Measurements from ENCODE around the gene HLCS.

HLCS gene

DNA sequence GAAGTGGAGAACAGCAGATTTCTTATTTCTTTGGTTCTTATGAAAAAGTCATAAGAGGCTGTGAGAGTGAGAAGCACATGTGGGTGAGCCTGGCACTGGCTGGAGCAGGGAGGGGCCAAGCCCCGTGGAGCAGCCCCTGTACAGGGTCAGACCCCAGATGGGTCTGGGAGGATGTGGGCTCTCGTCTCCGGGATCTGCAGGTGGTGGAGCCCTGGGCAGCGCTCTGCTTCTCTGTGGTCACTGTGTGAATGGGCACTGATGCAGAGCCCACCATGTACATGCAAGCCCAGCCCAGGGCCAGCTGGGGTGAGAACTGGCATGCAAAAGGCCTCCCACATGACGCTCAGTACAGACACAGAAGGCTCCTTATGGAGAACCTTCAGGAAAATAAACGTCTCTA is 200.0 kb downstream of the HLCS start:
- no peak for DNase-seq

DNA sequence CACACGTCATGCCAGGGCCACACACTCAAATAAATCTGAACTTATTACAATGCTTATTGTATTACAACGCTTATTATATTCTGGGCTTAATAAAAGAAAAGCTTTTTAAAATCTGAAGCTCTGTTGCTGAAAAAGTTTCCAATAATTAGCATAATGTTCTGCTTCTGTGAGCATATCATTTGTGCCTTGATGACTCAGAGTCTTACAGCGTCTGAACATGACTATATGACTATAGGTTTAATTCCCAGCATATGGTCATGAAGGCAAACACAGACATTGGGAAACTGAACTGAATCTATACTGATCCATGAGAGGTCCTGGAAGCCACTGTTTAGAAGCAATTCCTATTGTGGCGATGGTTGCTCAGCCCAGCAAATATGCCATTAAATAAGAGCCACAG is 201.2 kb downstream of the HLCS start:
- no peak for DNase-seq

DNA sequence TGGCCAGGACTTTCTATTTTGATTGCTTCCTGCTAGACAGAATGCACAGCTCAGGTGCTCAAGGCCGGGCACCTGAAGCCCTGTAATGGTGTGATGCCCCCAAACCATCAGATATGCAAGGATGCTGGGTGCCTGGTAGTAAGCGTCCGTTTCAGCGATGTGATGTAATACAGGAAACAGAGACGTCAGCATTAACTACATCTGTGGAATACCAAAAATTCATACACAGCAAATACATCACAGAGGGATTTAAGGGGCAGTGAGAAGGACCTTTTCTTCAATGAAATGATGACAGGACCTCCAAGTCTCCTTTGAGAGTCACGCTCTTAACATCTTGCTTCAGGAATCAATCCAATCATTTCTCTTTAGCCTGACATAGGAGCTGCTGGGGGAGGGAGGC is 203.2 kb downstream of the HLCS start:
- DNase-seq = no peak

- DNase-seq = no peak
These were observed 203.8 kb downstream of the HLCS start for GRCh38 chr21:36762642-36763041.

GRCh38 chr21:36761685-36762084 is 204.8 kb downstream of the HLCS start:
- no peak for DNase-seq

GRCh38 chr21:36759348-36760083 is 207.0 kb downstream of the HLCS start:
- no peak for DNase-seq

DNA sequence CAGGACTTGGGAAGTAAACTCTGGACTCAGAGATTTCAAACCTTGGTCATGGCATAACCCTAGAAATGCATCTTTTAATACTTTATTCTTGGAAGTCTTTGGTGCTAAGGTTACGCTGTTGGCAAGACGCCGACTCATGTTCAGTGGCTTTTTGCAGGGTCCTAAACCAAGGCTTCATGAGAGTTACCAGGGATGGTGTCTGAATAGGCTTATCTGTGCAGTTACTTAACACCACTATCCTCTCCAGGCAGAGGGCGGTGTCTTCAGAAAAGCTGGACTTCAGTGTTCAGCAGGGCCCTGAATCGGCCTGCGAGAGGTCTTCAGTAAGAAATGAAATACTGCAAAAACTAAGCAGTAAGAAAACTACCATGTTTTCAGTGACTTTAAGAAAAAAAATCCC is 209.3 kb downstream of the HLCS start:
- DNase-seq = no peak

DNA sequence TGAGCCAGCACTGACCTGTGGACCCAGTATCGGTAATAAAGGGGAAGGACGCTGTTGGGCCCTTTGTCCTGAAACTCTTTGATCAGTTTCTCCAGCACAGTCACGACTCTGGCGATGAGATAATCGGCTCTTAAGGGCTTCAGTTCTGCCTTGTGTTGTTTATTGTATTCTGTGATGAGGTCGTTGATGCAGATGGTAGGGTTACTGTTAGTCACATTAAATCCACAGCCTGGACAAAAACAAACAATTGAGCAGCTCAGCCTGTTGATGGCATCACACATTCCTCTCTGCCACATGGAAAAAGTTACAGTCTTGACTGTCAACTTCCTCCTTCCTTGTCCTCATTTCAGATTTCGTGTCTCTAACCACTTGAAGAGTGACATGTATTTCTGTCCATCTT is 209.9 kb downstream of the HLCS start:
- no peak for DNase-seq

- no peak for DNase-seq
These were observed 212.1 kb downstream of the HLCS start for GRCh38 chr21:36754241-36754898.

- DNase-seq = no peak
These were observed 212.9 kb downstream of the HLCS start for GRCh38 chr21:36753556-36753955.

- no peak for DNase-seq
These were observed 215.1 kb downstream of the HLCS start for GRCh38 chr21:36751383-36751782.

DNA sequence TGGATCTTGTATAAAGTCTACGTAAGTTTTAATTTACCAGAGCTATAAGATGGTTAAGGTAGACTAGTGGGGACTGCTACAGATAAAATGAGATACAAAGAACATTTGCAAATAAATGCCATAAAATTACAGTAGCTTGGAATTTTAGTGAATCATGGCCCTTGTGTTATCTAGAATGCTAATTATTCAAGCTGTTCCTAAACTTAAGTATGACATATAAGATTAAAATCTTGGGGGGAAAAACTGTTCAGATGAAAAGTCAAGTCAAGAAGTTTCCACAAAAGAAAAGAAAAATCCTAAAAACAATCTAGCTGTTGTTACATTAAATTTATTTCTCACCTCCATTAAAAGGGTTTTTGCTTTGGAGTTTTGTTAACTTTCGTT is 215.9 kb downstream of the HLCS start:
- DNase-seq = no peak

DNA sequence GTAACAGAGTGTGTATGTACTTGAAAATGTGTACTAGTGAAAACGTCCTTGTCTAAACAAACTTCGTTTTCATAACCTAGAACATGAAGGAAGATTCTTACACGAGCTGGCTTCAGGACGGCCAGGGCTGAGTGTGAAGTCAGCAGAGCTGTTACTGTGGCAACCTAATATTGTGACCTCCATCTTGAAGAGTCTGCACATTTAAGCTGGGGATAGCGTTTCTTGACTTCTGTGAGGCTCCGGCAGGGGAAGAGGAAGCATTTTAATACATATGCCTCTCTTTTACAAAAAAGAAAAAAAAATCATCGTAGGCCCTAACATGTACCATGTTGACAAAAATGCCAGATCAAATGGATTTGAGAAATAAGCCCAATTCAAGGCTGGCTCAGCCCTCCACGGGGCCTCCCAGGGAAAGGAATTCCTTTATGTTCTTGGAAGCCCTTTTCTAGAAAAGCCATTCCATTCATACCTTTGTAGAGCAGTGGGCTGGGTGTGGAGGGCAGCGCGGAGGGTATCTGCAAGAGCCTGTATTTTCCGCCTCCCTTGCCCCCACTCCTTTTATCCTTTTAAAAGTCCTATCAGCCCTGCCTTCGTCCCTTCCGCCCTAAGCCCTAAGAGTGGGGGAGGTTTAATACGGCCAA is 216.4 kb downstream of the HLCS start:
- no peak for DNase-seq

DNA sequence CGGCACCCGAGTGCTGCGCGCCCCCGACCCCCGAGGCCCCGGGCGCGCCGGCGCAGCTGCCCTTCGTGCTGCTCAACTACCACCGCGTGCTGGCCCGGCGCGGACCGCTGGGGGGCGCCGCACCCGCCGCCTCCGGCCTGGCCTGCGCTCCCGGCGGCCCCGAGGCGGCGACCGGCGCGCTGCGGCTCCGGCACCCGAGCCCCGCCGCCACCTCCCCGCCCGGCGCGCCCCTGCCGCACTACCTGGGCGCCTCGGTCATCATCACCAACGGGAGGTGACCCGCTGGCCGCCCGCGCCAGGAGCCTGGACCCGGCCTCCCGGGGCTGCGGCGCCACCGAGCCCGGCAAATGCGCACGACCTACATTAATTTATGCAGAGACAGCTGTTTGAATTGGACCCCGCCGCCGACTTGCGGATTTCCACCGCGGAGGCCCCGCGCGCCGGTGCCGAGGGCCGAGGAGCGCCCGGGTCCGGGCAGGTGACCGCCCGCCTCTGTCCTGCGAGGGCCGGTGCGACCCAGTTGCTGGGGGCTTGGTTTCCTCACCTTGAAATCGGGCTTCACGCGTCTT is 218.6 kb downstream of the HLCS start:
- DNase-seq = peak in 1 of 2 experiments; percentile 1

DNA sequence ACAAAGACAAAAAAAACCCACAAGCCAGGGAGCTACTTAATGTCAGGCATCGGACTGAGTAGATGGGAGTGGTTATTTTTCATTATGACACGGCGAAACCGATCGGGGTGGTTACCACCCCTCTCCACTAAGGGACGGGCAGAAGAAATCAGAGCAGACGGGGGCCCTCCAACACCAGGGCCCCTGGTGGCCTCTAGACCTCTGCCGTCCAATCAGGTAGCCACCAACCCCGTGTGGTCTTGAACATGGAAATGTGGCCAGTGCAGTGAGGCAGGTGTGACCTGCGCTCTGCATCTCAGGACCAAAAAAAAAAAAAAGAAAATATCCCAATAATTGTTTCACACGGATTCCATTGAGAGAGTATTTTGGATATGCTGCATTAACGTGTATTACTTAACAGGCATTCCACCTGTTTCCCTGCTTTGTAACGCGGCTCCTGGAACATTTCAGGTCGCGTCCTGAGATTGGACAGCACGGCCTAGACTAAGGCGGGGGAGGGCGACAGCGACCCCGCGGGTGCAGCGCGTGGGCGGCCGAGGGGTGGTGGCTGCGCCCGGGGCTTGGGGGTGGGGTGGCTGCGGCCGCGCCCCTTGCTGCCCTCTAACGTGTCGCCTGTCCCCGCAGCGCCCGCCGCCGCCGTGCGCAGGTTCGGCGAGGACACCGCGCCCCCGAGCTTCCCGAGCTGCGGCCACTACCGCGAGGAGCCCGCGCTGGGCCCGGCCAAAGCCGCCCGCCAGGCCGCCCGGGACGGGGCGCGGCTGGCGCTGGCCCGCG is 219.2 kb downstream of the HLCS start:
- DNase-seq = no peak

DNA sequence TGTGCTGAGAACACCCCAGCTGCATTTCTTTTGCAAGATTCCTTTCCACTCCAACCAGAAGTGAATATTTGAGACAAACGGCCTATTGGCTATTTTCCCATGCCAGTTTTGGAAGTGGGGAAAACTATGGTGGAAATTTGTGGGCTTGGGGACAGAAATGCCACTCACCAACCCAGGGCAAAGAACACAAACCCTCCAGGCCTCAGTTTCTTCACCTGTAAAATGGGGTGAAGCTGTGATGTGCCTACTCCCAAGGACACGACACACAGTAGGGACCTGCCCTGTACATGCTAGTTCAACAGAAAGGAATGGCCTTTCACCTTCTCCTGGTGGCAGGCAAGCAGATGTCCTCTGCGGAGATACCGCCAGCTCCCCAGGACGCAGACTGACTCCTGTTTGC is 221.0 kb downstream of the HLCS start:
- no peak for DNase-seq

- peak; percentile 61 to 80 for DNase-seq
These were observed 221.8 kb downstream of the HLCS start for GRCh38 chr21:36744560-36745231.

DNA sequence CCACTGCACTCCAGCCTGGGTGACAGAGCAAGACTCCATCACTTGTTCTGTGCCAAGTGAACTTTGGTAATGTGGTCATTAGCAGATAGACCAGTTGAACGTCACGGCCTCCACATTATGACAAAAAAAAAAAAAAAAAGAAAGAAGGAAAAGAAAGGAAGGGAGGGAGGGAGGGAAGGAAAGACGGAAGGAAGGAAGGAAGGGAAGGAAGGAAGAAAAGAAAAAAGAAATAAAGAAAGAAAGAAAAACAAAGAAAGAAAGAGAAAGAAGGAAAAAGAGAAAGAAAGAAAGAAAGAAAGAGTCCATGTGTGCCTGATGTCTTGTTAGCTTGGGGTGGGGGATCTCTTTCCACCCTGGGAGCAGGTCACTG is 222.3 kb downstream of the HLCS start:
- no peak for DNase-seq

GRCh38 chr21:36743446-36743845 is 223.0 kb downstream of the HLCS start:
- no peak for DNase-seq

GRCh38 chr21:36743008-36743407 is 223.5 kb downstream of the HLCS start:
- no peak for DNase-seq

DNA sequence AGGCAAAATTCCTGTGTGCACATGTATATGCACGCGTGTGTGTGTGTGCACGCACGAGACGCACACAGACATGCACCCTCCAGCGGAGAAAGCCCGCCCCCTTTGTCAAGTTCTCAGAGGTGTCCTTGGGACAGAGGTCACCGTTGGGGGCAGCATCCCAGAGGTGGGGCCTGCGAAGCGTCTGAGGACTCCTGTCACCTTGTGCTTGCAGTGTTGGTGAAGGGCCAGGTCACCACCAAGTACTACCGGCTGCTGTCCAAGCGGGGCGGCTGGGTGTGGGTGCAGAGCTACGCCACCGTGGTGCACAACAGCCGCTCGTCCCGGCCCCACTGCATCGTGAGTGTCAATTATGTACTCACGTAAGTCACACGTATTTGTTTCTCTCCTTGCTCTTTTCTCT is 225.0 kb downstream of the HLCS start:
- no peak for DNase-seq

DNA sequence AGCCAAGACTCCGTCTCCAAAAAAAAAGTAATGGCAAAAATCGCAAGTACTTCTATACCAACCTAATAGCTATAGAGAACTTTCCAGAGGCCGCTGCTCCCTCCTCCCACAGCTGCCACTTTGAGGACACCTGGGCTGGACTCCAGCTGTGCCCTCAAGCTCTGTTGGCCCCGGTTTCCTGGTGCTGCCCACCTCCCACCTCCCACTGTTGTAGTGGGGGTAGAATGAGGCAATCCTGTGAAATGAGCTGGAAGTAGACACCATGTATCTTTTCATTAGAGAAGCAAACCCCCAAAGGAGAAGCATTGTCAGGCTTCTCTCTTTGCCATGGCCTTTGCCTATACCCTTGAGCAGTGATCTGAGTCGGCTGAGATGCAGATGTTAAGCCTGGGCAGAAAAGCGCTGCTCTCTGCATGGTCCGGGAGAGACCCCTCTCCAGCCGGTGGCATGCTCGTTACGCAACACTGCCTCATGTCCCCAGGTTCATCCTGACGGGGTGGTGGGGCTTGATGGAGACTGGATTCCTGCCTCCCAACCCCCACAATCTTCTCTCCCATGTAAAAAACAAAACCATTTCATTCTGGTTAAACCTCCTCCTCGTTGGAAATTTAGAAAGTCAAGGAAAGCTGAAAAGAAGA is 227.9 kb downstream of the HLCS start:
- no peak for DNase-seq

Data from NCI-H2081 (cell line).